Liver (tissue), 9 donors: ENCODE data around the gene MYOT. TPM values are rescaled to one million over a fixed set of nuclear protein-coding genes. Genes with fewer than 3 reads are reported as not detected.

ENCODE experiments used
- DNase-seq: peaks from one replicate; pipeline ENCODE4 v3.0.0-alpha.2; 2017; ENCODE audit warnings: low spot score
- H3K27ac ChIP-seq, 2 donors: one replicate each; pipeline ENCODE4 v1.7.0; 2013; ENCODE audit warnings: inconsistent platforms in 2 of 2, low read length in 2 of 2, control low read depth in 1 of 2, low read depth in 1 of 2, mild to moderate bottlenecking in 1 of 2
- H3K27me3 ChIP-seq, 4 donors: one replicate each; pipeline versions ENCODE4 v1.6.1 to v1.7.0; 2013; ENCODE audit warnings: low read length in 3 of 4, inconsistent platforms in 1 of 4, mild to moderate bottlenecking in 1 of 4, moderate library complexity in 1 of 4; ENCODE audit not compliant: control insufficient read depth in 4 of 4, insufficient read depth in 4 of 4
- H3K36me3 ChIP-seq, 4 donors: one replicate each; pipeline versions ENCODE4 v1.6.1 to v1.7.0; 2013; ENCODE audit warnings: low read length in 3 of 4, mild to moderate bottlenecking in 3 of 4, low read depth in 1 of 4, moderate library complexity in 1 of 4; ENCODE audit not compliant: control insufficient read depth in 4 of 4, insufficient read depth in 3 of 4
- H3K4me1 ChIP-seq, 4 donors: one replicate each; pipeline versions ENCODE4 v1.6.1 to v1.7.0; 2013; ENCODE audit warnings: low read length in 3 of 4, mild to moderate bottlenecking in 3 of 4, moderate library complexity in 1 of 4; ENCODE audit not compliant: control insufficient read depth in 4 of 4, insufficient read depth in 4 of 4
- H3K4me3 ChIP-seq, 3 donors: one replicate each; pipeline versions ENCODE4 v1.6.1 to v1.7.0; 2013; ENCODE audit warnings: low read length in 3 of 3, control low read depth in 1 of 3, low read depth in 1 of 3, mild to moderate bottlenecking in 1 of 3
- H3K9ac ChIP-seq, 2 donors: one replicate each; pipeline ENCODE4 v1.7.0; 2013; ENCODE audit warnings: low read length in 2 of 2, mild to moderate bottlenecking in 2 of 2, moderate library complexity in 2 of 2, control low read depth in 1 of 2, low read depth in 1 of 2
- H3K9me3 ChIP-seq, 4 donors: one replicate each; pipeline versions ENCODE4 v1.6.1 to v1.7.0; 2013; ENCODE audit warnings: low read length in 3 of 4; ENCODE audit not compliant: control insufficient read depth in 4 of 4
- ATF3 ChIP-seq: IDR thresholded peaks from 2 replicates; pipeline ENCODE4 v1.6.1; 2016; ENCODE audit warnings: antibody characterized with exemption
- EGR1 ChIP-seq, 2 donors: IDR thresholded peaks; 2 replicates each; pipeline ENCODE4 v1.6.1; 2016 to 2018; ENCODE audit warnings: antibody characterized with exemption in 2 of 2, low read depth in 2 of 2
- FOXA1 ChIP-seq: IDR thresholded peaks from 2 replicates; pipeline ENCODE4 v1.6.1; 2016; ENCODE audit warnings: antibody characterized with exemption
- FOXA2 ChIP-seq: IDR thresholded peaks from 2 replicates; pipeline ENCODE4 v1.6.1; 2016; ENCODE audit warnings: antibody characterized with exemption
- GABPA ChIP-seq, 2 donors: IDR thresholded peaks in 1 of 2; conservative IDR thresholded peaks in 1 of 2; 2 replicates each; pipeline ENCODE4 v1.6.1; 2016; ENCODE audit warnings: antibody characterized with exemption in 2 of 2, mild to moderate bottlenecking in 1 of 2, moderate library complexity in 1 of 2
- HNF4A ChIP-seq, 2 donors: conservative IDR thresholded peaks; 2 replicates each; pipeline ENCODE4 v1.6.1; 2016; ENCODE audit warnings: antibody characterized with exemption in 2 of 2, mild to moderate bottlenecking in 2 of 2
- JUND ChIP-seq, 2 donors: IDR thresholded peaks; 2 replicates each; pipeline ENCODE4 v1.6.1; 2016; ENCODE audit warnings: antibody characterized with exemption in 2 of 2
- MAX ChIP-seq: IDR thresholded peaks from 2 replicates; pipeline ENCODE4 v1.6.1; 2016; ENCODE audit warnings: antibody characterized with exemption
- NR2F2 ChIP-seq: IDR thresholded peaks from 2 replicates; pipeline ENCODE4 v1.6.1; 2016; ENCODE audit warnings: antibody characterized with exemption
- RAD21 ChIP-seq, 2 donors: IDR thresholded peaks; 2 replicates each; pipeline ENCODE4 v1.6.1; 2016; ENCODE audit warnings: antibody characterized with exemption in 2 of 2, mild to moderate bottlenecking in 2 of 2
- RXRA ChIP-seq, 2 donors: IDR thresholded peaks; 2 replicates each; pipeline ENCODE4 v1.6.1; 2017 to 2018; ENCODE audit warnings: antibody characterized with exemption in 2 of 2, mild to moderate bottlenecking in 1 of 2
- TAF1 ChIP-seq: conservative IDR thresholded peaks from 2 replicates; pipeline ENCODE4 v1.6.1; 2016; ENCODE audit warnings: antibody characterized with exemption, mild to moderate bottlenecking
- YY1 ChIP-seq: IDR thresholded peaks from 2 replicates; pipeline ENCODE4 v1.6.1; 2016; ENCODE audit warnings: antibody characterized with exemption, mild to moderate bottlenecking
- WGBS: extraction: QIAGEN DNeasy Blood & Tissue Kit; methylation state at CpG from one replicate; pipeline ENCODE4 v1.1.7; 2013; 5-methylcytosine and 5-hydroxymethylcytosine counted together
- polyA plus RNA-seq, 2 donors: library from polyadenylated mRNA; stranded (reverse) in 1 of 2; unstranded in 1 of 2; fragments of 200-250 nt in 1 of 2; fragments of >200 nt in 1 of 2; fragmentation: Nextera tagmentation in 1 of 2; extraction: Ambion mirVana in 1 of 2; gene quantifications; one replicate each; pipeline versions ENCODE4 v1.2.1 to v1.2.3, GENCODE V29; 2013 to 2015
- total RNA-seq, 2 donors: library from RNA; depleted of rRNA; stranded (reverse); fragments of >200 nt; gene quantifications; one replicate each; pipeline ENCODE4 v1.2.3, GENCODE V29; 2014
- TF ChIP-seq, protein P1 (sequence below): fragments of 150-350 bp; IDR thresholded peaks from 2 replicates; pipeline ENCODE4 v1.5.1; 2017; ENCODE audit warnings: improper control_type of control experiment, low read depth, low read length; ENCODE audit not compliant: missing input control
- TF ChIP-seq, protein P2 (sequence below): IDR thresholded peaks from 2 replicates; pipeline ENCODE4 v1.6.1; 2016; ENCODE audit warnings: antibody characterized with exemption, mild to moderate bottlenecking
- TF ChIP-seq, protein P3 (sequence below): IDR thresholded peaks from 2 replicates; pipeline ENCODE4 v1.6.1; 2016; ENCODE audit warnings: antibody characterized with exemption
- donor health status: healthy.
- donor health status: healthy.
- donor health status: healthy.
- donor health status: healthy.
- donor health status: healthy.

Gene MYOT
- total and polyA plus RNA-seq, 4 donors, result 0.05 to 1.3 (median 0.34) TPM

DNA sequence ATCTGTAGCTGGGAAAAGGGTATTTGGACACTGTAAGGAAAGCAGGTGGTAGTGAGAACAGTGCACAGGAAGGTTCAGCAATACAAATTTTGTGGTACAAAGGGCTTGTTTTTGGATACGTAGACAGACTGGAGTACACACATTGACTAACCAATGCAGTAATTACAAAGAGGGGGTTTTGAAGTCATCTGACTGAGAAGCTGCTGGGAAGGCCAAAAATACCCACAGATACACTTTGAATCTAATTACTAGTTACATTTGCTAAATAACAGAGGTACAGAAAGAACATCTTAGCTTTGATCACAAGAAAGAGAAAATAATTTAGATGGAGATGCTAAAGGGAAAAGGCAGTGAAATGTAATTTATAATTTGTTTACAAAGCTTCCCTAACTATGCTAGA lies 67.5 kb downstream of the MYOT start:
- H3K27ac ChIP-seq, result no peak overlapping the region

More for the DNA sequence above, 67.5 kb downstream of the MYOT start:
- peaks cover 4 to 27% (median 18%) of the 10 kb centered on the region in 4 donors for H3K36me3 ChIP-seq
- WGBS, result 77% methylated on average over 1 of the region's 1 CpG
- H3K27me3 ChIP-seq, result no peaks in the 10 kb centered on the region
- no peaks in the 10 kb centered on the region for H3K9me3 ChIP-seq
- DNase-seq, result no peak
- H3K4me1 ChIP-seq, result no peaks in the 10 kb centered on the region
- H3K4me3 ChIP-seq, result no peak overlapping the region
- TF ChIP-seq, protein P1, sequence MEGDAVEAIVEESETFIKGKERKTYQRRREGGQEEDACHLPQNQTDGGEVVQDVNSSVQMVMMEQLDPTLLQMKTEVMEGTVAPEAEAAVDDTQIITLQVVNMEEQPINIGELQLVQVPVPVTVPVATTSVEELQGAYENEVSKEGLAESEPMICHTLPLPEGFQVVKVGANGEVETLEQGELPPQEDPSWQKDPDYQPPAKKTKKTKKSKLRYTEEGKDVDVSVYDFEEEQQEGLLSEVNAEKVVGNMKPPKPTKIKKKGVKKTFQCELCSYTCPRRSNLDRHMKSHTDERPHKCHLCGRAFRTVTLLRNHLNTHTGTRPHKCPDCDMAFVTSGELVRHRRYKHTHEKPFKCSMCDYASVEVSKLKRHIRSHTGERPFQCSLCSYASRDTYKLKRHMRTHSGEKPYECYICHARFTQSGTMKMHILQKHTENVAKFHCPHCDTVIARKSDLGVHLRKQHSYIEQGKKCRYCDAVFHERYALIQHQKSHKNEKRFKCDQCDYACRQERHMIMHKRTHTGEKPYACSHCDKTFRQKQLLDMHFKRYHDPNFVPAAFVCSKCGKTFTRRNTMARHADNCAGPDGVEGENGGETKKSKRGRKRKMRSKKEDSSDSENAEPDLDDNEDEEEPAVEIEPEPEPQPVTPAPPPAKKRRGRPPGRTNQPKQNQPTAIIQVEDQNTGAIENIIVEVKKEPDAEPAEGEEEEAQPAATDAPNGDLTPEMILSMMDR, result no peak
- TF ChIP-seq HNF4A (conservative IDR thresholded peaks at IDR 0.05) (no peak), ATF3 (no peak), NR2F2 (no peak), EGR1 (IDR thresholded peaks at IDR 0.05; ENCODE audit: low read depth in 2 of 2) (no peak), TAF1 (no peak), FOXA2 (no peak), JUND (IDR thresholded peaks at IDR 0.05) (no peak), MAX (no peak), RXRA (IDR thresholded peaks at IDR 0.05) (no peak), RAD21 (IDR thresholded peaks at IDR 0.05) (no peak), FOXA1 (no peak), GABPA (IDR thresholded peaks at IDR 0.05 in 1 of 2, conservative IDR thresholded peaks at IDR 0.05 in 1 of 2) (no peak), YY1 (no peak)
- TF ChIP-seq, protein P2, sequence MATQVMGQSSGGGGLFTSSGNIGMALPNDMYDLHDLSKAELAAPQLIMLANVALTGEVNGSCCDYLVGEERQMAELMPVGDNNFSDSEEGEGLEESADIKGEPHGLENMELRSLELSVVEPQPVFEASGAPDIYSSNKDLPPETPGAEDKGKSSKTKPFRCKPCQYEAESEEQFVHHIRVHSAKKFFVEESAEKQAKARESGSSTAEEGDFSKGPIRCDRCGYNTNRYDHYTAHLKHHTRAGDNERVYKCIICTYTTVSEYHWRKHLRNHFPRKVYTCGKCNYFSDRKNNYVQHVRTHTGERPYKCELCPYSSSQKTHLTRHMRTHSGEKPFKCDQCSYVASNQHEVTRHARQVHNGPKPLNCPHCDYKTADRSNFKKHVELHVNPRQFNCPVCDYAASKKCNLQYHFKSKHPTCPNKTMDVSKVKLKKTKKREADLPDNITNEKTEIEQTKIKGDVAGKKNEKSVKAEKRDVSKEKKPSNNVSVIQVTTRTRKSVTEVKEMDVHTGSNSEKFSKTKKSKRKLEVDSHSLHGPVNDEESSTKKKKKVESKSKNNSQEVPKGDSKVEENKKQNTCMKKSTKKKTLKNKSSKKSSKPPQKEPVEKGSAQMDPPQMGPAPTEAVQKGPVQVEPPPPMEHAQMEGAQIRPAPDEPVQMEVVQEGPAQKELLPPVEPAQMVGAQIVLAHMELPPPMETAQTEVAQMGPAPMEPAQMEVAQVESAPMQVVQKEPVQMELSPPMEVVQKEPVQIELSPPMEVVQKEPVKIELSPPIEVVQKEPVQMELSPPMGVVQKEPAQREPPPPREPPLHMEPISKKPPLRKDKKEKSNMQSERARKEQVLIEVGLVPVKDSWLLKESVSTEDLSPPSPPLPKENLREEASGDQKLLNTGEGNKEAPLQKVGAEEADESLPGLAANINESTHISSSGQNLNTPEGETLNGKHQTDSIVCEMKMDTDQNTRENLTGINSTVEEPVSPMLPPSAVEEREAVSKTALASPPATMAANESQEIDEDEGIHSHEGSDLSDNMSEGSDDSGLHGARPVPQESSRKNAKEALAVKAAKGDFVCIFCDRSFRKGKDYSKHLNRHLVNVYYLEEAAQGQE, result no peak
- TF ChIP-seq, protein P3, sequence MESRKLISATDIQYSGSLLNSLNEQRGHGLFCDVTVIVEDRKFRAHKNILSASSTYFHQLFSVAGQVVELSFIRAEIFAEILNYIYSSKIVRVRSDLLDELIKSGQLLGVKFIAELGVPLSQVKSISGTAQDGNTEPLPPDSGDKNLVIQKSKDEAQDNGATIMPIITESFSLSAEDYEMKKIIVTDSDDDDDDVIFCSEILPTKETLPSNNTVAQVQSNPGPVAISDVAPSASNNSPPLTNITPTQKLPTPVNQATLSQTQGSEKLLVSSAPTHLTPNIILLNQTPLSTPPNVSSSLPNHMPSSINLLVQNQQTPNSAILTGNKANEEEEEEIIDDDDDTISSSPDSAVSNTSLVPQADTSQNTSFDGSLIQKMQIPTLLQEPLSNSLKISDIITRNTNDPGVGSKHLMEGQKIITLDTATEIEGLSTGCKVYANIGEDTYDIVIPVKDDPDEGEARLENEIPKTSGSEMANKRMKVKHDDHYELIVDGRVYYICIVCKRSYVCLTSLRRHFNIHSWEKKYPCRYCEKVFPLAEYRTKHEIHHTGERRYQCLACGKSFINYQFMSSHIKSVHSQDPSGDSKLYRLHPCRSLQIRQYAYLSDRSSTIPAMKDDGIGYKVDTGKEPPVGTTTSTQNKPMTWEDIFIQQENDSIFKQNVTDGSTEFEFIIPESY, result no peak
- no peak overlapping the region for H3K9ac ChIP-seq
